NCI-H2029 (cell line): ENCODE measurements around the gene CCDC159.
"Not testable (repeated sequence)": the region's sequence is repeated elsewhere in the genome, so short reads cannot be mapped to it uniquely, and the experiment has no call there.

Experiments
- DNase-seq: peaks from one replicate; lab custom pipeline; 2025; lab: John Stamatoyannopoulos, UW

Gene CCDC159, protein sequence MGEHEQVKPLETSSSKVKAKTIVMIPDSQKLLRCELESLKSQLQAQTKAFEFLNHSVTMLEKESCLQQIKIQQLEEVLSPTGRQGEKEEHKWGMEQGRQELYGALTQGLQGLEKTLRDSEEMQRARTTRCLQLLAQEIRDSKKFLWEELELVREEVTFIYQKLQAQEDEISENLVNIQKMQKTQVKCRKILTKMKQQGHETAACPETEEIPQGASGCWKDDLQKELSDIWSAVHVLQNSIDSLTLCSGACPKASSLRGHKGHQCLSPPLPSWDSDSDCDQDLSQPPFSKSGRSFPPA

DNA sequence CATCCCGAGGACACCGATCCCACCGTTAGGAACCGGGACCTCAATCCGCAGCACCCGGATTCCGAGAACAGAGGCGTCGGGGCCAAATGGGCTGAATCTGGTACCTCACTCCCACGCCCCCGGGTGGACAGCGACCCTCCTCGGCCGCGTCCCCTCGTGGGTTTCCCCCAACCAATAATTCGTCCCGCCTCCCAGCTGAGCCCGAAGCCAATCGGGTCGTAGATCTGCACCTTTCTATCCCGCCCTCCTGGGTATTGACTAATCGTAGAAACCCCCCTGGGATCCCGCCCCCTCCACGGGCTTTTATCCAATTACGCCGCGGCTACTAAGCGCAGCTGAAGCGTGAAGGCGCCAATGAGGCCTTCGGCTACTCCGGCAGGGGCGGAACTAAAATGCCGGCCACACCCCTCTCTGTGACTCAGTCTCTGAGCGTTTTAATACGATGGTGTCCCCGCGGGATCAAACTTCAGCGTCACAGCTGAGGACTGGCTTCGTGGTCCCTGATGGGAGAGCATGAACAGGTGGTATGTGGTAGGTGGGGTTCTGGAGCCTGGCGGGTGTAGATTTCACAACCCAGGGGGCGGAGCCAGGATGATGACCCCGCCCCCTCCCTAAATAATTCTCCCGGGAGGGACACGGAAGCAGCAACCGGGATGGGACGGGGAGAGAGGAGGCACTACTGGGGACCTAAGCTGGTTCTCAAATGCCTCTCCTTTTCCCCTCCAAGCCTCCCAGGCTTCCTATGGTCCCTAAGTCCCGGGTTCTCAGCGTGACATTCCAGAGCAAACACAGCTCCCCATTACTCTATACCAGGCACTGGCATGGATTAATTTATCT is at the start of gene CCDC159, which contains the start of gene TMEM205:
Gene CCDC159 (plus strand): TSS at position 416 of the 837 bp plus-strand sequence. CDS start 88 bp downstream, at position 504.
Gene TMEM205 (minus strand): TSS at position 165 of the 837 bp plus-strand sequence. CDS start 649 bp downstream, outside the sequence.
- peak; percentile 99 for DNase-seq

DNA sequence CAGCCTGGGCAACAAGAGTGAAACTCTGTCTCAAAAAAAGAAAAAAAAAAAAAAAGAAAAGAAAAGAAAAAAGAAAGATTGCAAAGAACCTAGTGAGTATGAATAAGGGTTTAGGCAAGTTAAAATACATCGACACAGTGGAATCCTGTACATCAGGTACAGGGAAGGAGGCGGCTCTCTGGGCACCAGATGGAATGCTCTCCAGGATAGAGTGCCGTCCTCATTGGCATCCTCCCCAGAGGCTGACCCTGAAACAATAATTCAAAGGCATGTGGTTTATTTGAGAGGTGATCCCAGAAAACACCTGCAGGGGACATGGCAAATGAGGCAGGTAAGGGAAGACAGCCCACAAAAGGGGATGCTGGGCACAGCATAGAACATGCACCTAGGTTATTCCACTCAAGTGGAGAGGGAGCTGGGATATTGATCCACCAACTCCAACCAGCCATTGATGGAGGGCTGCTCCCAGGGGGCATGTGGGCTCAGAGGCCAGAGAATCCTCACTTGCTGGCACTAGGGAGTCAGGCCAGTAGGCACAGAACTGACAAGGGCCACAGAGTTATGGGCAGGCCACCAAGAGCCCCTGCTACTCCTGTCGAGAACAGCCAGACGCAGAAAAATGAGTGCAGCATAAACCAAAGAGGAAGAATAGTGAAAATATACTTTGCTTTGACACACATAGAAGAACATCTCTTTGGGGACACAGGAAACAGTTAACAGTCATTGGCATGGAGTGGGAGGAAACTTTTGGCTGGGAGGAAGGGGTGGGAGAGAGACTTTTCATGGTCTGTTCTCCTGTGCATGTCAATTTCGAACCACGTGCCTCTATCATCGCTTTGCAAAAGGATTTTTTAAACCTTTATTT is 46.1 kb upstream of the CCDC159 start:
- no peak for DNase-seq

DNA sequence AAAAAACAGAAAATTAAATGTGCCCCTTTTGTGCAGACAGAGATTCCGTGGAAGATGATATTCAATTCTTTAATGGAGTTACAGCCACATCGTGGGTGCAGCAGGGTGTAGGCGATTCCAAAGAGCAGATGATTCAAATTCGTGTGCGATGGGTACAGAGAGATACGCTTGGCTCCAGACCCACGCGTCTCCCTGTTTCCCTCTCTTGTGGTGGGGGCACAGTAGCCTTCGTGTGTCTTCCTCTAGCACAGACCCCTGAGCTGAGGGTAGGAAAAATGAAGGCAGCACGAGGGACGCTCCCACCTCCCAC is 45.6 kb upstream of the CCDC159 start:
- DNase-seq, result no peak

DNA sequence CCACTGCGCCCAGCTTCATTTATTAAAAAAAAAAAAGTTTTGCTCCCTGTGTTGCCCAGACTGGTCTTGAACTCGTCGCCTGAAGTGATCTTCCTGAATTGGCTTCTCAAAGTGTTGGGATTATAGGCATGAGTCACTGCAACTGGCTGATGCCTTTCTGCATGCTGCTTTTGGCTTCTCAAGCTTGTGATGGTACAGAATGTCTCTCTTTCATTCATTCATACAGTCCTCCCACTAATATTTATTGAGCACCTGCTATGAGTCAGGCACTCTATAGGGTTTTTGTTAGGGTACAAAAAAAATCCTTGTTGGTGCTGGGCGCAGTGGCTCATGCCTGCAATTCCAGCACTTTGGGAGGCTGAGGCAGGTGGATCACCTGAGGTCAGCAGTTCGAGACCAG is 41.4 kb upstream of the CCDC159 start:
- DNase-seq, result no peak

DNA sequence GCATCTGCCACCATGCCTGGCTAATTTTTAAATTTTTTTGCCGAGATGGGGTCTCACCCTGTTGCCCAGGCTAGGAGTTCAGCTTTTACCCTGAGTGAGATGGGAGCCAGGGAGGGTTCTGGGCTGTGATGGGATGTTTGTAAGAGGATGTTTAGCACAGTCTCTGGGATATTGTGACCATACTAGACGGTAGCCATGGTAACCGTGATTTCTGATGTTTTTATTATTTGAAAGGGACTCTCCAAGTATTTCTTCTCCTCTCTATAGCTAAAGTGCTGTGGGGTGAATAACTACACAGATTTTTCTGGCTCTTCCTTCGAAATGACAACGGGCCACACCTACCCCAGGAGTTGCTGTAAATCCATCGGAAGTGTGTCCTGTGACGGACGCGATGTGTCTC is 40.0 kb upstream of the CCDC159 start:
- DNase-seq, result no peak

DNA sequence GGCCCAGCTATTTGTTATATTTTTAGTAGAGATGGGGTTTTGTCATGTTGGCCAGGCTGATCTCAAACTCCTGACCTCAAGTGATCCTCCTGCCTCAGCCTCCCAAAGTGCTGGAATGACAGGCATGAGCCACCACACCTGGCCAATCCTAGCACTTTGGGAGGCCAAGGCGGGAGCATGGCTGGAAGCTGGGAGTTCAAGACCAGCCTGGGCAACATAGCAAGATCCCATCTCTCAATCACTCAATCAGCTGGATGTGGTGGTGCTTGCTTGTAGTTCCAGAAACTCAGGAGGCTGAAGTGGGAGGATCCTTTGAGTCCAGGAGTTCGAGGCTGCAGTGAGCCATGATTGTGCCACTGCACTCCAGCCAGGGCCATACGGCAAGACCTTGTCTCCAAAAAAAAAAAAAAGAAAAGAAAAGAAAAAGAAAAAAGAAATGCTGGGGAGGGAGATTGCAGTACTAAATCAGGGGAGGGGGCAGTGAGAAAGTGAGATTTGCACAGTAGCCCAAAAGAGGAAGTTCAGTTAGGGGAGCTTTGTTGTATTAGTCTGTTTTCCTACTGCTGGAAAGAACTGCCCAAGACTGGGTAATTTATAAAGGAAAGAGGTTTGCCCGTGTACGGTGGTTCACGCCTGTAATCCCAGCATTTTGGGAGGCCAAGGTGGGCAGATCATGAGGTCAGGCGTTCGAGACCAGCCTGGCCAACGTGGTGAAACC is 25.9 kb upstream of the CCDC159 start:
- DNase-seq, result not testable (repeated sequence)

DNA sequence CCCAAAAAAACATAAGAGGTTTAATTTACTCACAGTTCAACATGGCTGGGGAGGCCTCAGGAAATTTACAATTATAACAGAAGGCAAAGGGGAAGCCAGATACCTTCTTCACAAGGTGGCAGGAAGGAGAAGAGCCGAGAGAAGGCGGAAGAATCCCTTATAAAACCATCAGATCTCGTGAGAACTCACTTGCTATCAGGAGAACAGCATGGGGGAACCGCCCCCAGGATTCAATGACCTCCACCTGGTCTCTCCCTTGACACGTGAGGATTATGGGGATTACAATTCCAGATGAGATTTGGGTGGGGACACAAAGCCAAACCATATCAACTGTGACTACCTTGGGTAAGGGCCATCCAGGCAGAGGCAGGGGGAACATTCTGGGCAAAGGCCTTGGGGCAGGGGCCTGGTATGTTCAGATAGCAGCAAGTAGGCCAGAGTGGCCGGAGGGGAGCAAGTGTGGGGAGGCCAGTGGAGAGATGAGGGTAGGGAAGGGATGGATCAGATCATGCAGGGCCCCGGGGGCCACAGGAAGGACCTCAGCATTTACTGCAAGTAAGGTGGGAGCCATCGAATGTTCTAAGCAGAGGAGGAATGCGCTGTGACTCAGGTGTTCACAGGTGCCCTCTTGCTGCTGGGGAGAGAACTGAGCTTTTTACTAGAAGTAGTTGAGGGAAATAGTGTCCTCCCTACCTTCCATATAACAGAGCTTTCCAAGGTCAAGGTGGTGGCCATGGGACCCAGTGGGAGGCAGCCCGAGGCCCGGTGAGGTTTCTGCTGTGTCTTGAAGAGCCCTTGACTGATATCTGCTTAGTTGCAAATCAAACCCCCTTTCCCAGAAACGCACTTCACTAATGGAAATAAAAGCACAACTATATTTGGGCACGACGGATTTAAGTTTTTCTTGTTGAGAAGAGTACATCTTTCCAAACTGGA is 24.9 kb upstream of the CCDC159 start:
- DNase-seq, result no peak

DNA sequence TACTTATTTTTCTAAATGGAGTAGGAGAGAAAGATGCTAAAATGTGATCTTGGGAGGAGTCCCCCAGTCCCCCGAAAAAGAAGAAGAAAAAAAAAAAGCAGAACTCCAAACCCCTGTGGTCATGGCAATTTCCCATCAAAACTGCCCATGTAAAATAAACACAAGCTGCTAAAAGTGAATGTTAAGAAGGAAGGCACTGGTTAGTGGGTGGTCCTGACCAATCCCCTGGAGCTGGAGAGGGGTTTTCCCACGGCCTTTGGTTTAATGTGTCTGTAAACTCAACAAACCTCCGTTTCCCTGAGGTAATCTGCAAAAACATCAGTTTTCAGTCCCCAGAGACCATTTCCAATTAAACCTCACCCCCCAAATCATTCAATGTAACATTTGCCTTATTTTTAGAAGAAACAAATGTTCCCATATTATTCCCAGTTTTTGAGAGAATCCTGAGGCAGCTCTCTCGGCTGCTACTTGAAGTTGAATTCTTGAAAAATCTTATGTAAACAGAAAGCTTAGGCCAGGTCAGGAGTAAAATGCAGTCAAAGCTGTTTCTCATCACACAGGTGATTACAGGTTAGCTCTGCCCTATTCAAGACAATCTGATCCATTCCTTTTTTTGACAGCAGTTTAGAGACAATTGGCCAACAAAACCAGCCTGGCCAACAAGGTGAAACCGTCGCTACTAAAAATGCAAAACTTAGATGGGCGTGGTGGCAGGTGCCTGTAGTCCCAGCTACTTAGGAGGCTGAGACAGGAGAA is 23.9 kb upstream of the CCDC159 start:
- no peak for DNase-seq

DNA sequence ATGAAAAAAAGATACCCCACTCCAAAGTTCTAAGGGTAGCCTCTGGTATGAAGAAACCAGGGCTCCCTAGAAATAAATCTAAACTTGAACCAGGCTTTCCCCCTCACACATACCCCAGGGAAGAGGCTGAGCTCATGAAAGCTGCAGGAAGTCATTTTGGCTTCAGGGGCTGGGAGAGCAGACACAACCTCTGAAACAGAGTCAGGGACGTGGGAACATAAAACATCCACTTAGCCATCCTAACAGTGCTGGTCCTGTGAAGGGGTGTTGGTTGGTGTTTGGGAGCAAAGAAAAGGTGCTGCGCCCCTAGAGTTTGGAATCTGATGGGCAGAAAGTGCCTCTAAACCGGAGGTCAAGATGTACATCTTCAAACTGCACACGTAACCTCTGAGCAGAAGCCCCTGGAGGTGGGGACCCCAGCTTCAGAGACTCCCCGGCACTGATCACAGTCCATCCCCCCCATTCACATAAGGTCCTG is 22.7 kb upstream of the CCDC159 start:
- DNase-seq, result no peak

DNA sequence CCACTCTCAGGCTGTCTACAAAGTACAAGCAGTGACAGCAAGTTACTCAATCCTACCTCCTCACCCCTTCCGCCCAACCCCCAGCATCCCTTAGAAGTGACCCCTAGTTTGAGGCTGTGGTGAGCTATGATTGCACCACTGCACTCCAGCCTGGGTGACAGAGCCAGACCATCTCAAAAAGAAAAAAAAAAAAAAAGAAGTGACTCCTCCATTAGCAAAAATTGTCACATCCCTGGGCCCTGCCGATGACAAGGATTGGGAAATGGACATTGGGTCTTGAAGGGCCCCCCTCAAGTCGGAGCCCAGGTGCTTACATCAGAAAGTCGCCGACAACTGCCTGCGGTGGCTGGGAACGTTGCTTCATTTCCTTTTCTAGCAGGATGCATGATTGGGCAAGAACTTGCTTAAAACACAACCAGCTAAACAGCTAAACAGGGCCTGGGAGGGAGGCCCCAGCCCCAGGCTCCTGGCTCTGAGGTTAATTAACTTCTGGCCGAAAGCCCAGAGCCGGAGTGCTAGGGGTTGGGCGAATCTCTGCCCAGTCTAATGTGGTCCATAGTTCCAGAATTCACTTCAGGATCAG is 22.1 kb upstream of the CCDC159 start:
- DNase-seq, result peak; percentile 74

DNA sequence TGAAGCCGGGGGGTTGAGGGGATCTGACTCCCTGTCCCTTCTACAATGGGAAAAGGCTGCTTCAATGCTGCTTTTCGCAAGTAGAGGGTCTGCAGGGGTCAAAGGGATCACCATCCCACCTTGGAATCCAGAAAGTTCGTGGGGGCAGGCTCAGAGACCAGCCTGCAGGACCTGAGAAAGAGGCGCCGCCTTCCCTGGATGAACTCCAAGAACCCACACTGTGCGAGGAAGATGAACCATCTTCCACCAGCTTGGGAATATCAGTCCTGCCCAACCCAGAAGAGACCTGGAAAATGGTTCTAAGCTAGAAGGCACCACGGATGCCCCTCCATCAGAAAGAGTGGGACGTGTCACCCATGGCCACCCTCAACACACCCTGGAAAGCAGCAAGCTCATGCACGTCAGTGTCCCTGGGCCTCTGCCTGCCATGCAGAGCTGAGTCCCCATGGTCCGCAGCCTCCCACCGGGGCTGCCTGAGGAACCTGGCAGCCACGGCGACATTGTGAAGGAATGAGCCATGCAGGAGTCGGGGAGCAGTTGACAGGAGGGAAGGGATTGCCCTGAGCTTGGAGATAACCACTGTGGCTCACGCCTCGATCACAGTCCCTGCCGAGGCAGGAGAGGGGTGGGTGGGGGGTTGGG is 21.4 kb upstream of the CCDC159 start:
- DNase-seq, result no peak

DNA sequence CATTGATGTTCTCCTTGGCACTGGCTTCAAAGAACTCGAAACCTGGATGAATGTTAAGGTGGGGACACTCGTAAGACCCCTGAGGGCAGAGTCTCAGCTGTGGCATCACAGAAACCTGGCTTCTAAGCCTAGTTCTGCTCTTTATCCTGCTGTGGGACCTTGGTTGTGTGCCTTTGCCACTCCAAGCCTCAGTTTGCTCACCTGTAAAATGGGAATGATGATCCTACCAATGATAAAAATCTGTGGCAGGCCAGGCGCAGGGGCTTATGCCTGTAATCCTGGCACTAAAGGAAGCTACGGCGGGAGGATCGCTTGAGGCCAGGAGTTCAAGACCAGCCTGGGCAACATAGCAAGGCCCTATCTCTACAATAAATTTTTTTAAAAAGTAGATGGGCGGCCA is 20.8 kb upstream of the CCDC159 start:
- no peak for DNase-seq

DNA sequence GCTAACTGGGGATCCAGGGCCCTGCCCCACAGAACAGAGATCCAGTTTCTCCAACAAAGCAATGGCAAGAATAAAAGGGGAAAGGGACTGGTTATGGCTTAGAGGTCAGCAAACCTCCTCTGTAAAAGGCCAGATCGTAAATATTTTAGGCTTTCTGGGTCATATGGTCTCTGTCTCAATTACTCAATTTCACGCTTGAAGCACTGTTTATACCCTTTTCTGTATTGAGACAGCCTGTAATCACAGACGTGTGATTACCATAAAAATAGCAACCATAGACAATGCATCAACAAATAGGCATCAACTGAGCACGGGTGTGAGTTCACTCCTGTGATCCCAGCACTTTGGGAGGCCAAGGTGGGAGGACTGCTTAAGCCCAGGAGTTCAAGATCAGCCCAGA is 16.2 kb upstream of the CCDC159 start:
- no peak for DNase-seq

DNA sequence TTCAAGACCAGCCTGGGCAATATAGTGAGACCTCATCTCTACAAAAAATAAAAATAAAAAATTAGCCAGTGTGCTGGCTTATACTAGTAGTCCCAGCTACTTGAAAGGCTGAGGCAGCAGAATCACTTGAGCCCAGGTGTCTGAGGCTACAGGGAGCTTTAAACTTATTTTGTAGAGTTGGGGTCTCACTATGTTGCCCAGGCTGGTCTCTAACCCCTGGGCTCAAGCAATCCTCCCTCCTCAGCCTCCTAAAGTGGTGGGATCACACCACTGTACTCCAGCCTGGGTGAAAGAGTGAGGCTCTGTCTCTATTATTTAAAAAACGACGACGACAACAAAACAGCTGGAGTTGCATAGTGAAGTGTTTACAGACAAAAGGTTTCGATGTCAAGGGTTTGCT is 14.8 kb upstream of the CCDC159 start:
- peak; percentile 29 for DNase-seq

DNA sequence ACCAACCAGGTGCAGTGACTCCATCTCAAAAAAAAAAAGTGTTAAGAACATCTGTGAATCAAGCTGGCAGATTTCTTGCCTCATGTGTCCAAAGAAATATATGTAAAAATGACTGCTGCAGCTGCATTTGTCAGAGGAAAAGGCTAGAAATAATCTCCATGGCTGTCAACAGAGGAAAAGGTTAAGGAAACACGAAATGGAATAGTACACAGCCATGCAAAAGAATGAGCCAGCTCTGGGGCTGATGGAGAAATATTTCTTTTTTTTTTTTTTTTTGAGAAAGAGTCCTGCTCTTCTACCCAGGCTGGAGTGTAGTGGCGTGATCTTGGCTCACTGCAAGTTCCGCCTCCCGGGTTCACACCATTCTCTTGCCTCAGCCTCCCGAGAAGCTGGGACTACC is 13.5 kb upstream of the CCDC159 start:
- DNase-seq, result no peak

DNA sequence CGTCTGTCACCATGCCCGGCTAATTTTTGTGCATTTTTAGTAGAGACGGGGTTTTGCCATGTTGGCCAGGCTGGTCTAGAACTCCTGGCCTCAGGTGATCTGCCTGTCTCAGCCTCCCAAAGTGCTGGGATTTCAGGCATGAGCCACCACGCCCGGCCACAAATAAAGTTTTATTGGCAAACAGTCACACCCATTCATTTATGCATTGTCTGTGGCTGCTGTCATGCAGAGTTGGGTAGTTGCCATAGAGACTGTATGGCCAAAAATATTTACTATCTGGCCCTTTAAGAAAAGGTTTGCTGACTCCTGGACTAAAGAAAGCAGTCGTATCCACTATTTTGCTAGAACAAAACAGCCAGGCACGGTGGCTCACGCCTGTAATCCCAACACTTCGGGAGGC is 12.5 kb upstream of the CCDC159 start:
- DNase-seq, result peak; percentile 29

DNA sequence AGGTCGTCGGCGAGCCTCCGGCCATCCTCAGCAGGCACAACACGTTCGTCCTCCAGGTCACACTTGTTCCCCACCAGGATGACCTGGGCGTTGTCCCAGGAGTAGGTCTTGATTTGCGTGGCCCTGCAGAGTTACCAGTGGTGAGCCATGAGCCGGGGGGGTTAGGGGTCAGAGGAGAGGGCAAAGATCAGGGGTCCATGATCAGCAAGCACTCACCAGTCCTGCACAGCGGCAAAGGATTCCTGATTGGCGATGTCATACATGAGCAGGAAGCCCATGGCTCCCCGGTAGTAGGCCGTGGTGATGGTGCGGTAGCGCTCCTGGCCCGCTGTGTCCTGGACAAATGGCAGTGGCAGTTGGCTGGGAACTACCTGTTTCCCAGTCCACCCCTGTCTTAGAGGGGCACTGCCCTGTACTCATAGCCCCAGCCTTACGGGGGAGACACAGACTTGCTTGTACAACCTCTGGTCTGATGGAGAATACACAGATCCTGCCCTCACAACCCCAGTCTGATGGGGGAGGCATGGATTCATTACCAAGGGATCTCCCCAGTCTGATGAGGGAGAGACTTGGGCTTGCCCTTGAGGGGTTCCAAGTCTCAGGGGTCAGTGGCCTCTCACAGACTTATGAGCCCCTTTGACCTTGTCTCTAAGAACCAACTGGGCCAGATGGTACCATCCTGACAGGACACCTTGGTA is 10.7 kb upstream of the CCDC159 start:
- no peak for DNase-seq

DNA sequence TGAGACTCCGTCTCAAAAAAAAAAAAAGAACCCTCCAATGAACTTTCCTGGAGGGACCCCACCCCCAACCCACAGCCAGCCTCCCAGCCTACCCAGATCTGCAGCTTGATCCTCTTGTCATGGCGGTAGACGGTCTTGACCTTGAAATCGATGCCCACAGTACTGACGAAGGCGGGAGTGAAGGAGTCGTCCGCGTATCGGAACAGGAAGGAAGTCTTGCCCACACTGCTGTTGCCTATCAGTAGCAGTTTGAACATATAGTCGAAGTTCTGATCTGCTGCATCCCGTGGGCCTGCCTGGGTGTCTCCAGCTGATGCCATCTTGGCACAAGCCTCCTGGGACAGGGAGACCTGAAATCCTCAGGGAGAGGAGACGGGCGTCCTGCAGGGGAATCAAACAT is 9.2 kb upstream of the CCDC159 start:
- no peak for DNase-seq
